Mesenteric fat pad (tissue), 1 donor: ENCODE data around the gene BAHCC1. TPM values are rescaled to one million over a fixed set of nuclear protein-coding genes. Genes with fewer than 3 reads are reported as not detected.

ENCODE experiments used
- DNase-seq: peaks from one replicate; pipeline ENCODE4 v3.0.0-alpha.2; 2020; ENCODE audit warnings: low spot score
- total RNA-seq: library from RNA; stranded (reverse); fragmentation: NEBNext Ultra II Directional; extraction: Animal tissue kit (Norgen Biotek cat#: 25700); gene quantifications from one replicate; pipeline ENCODE4 v1.2.1, GENCODE V29; 2021
- donor health status: DM: yes; HTN: yes; CAD: no.

BAHCC1 gene
- total RNA-seq, 1 donor from 2014 or later = 11.0 TPM

GRCh38 chr17:81459224-81459623 lies 64.0 kb downstream of the BAHCC1 start:
- DNase-seq = no peak

GRCh38 chr17:81459864-81460263 lies 64.6 kb downstream of the BAHCC1 start:
- DNase-seq = no peak

- DNase-seq = no peak
Observed at GRCh38 chr17:81460856-81461460, 65.7 kb downstream of the BAHCC1 start.

GRCh38 chr17:81461607-81462500 lies 66.6 kb downstream of the BAHCC1 start:
- DNase-seq = no peak

GRCh38 chr17:81462506-81463125 lies 67.4 kb downstream of the BAHCC1 start:
- DNase-seq = no peak

- no peak for DNase-seq
Observed at GRCh38 chr17:81463506-81463905, 68.2 kb downstream of the BAHCC1 start.

GRCh38 chr17:81464586-81464985 lies 69.3 kb downstream of the BAHCC1 start:
- no peak for DNase-seq

- DNase-seq = no peak
Observed at GRCh38 chr17:81465910-81466309, 70.7 kb downstream of the BAHCC1 start.

- DNase-seq = no peak
Observed at GRCh38 chr17:81466564-81467472, 71.6 kb downstream of the BAHCC1 start.

- no peak for DNase-seq
Observed at GRCh38 chr17:81468111-81468769, 73.0 kb downstream of the BAHCC1 start.

- no peak for DNase-seq
Observed at GRCh38 chr17:81468770-81469121, 73.5 kb downstream of the BAHCC1 start.

GRCh38 chr17:81469266-81469665 lies 74.0 kb downstream of the BAHCC1 start:
- DNase-seq = no peak

- no peak for DNase-seq
Observed at GRCh38 chr17:81470270-81470943, 75.2 kb downstream of the BAHCC1 start.

GRCh38 chr17:81470944-81471817 lies 75.9 kb downstream of the BAHCC1 start:
- DNase-seq = no peak

- DNase-seq = no peak
Observed at GRCh38 chr17:81471818-81472456, 76.7 kb downstream of the BAHCC1 start.

GRCh38 chr17:81473019-81473418 lies 77.8 kb downstream of the BAHCC1 start:
- DNase-seq = no peak

GRCh38 chr17:81474958-81475357 lies 79.7 kb downstream of the BAHCC1 start:
- no peak for DNase-seq

- DNase-seq = no peak
Observed at GRCh38 chr17:81476097-81476496, 80.8 kb downstream of the BAHCC1 start.

- no peak for DNase-seq
Observed at GRCh38 chr17:81476635-81477034, 81.4 kb downstream of the BAHCC1 start.
